HepG2 (cell line): ENCODE measurements around the gene MRI1. TPM values are rescaled to one million over a fixed set of nuclear protein-coding genes. Genes with fewer than 3 reads are reported as not detected.
A peak's percentile ranks its signal among the peaks of the same experiment; 100 is the strongest.

Source experiments
- ATF7 ChIP-seq, 2 experiments: fragments of 450-650 bp in 1 of 2; sonication (generic) in 1 of 2; formaldehyde crosslinking in 1 of 2; IDR thresholded peaks; 2 replicates each; pipeline versions ENCODE4 v1.4.0 to v1.6.1; 2016 to 2020; ENCODE audit warnings: antibody characterized with exemption in 1 of 2, mild to moderate bottlenecking in 1 of 2, missing genetic modification reagents in 1 of 2
- CENPX ChIP-seq: sonication (generic); formaldehyde crosslinking; IDR thresholded peaks from 2 replicates; pipeline ENCODE4 v1.9.0; 2021; ENCODE audit warnings: mild to moderate bottlenecking, missing genetic modification reagents, moderate library complexity
- CREB1 ChIP-seq, 2 experiments: fragments of 450-650 bp in 1 of 2; IDR thresholded peaks; 2 replicates each; pipeline ENCODE4 v1.6.1; 2016 to 2017; ENCODE audit warnings: control low read depth in 1 of 2, mild to moderate bottlenecking in 1 of 2, missing compliant biosample characterization in 1 of 2, missing genetic modification characterization in 1 of 2
- HINFP ChIP-seq: sonication (generic); formaldehyde crosslinking; IDR thresholded peaks from 2 replicates; pipeline ENCODE4 v1.4.0; 2020; ENCODE audit warnings: low read depth, mild to moderate bottlenecking, missing genetic modification reagents
- MNT ChIP-seq: fragments of 450-650 bp; IDR thresholded peaks from 2 replicates; pipeline ENCODE4 v1.6.1; 2016
- TRIM22 ChIP-seq: fragments of 450-650 bp; IDR thresholded peaks from 2 replicates; pipeline ENCODE4 v1.6.1; 2017
- ZFYVE20 ChIP-seq: sonication (generic); formaldehyde crosslinking; IDR thresholded peaks from 2 replicates; pipeline ENCODE4 v1.8.0; 2023; ENCODE audit warnings: low read depth, mild to moderate bottlenecking, moderate library complexity, missing genetic modification reagents, borderline replicate concordance
- ZGPAT ChIP-seq: IDR thresholded peaks from 2 replicates; pipeline ENCODE4 v1.6.1; 2016; ENCODE audit warnings: mild to moderate bottlenecking
- polyA plus RNA-seq, 8 experiments: library from polyadenylated mRNA; depleted of rRNA in 3 of 8; stranded (reverse) in 7 of 8; unstranded in 1 of 8; fragments of >200 nt; fragmentation: Illumina TruSeq in 4 of 8; extraction: Trizol in 4 of 8; gene quantifications; 2 replicates each; pipeline versions ENCODE4 v1.2.1 to v1.2.3, GENCODE V29; 2011 to 2016; ENCODE audit warnings: low read depth in 4 of 8, missing spikeins in 1 of 8, mixed read lengths in 1 of 8; ENCODE audit not compliant: insufficient read depth in 1 of 8
- total RNA-seq, 5 experiments: library from RNA; depleted of rRNA; stranded (reverse); fragments of >200 nt; fragmentation: Illumina TruSeq; extraction: Trizol; gene quantifications; 2 replicates each; pipeline ENCODE4 v1.2.3, GENCODE V29; 2016; ENCODE audit warnings: low read depth in 1 of 5

MRI1 gene
- total and polyA plus RNA-seq, 2 of the 13 experiments (the other 11 are each of a cell fraction or from before 2014, with no cell fraction given), result 20.1 to 20.6 TPM

- no peak for TF ChIP-seq HINFP (CRISPR knock-in tag)
- TF ChIP-seq ATF7 (IDR thresholded peaks at IDR 0.05), result peak; percentile 91
- no peak for TF ChIP-seq ATF7 (CRISPR knock-in tag; IDR thresholded peaks at IDR 0.05)
- TF ChIP-seq TRIM22, result no peak
- no peak for TF ChIP-seq CENPX (CRISPR knock-in tag)
- no peak for TF ChIP-seq MNT
- peak; percentile 69; the same call in 1 of the 2 replicates for TF ChIP-seq CREB1 (IDR thresholded peaks at IDR 0.05)
- no peak for TF ChIP-seq CREB1 (CRISPR knock-in tag; IDR thresholded peaks at IDR 0.05)
- TF ChIP-seq ZFYVE20 (CRISPR knock-in tag), result no peak
- TF ChIP-seq ZGPAT (CRISPR knock-in tag), result no peak
Observed at GRCh38 chr19:13738073-13738472, 26.2 kb upstream of the MRI1 start (continued).
